Endothelial cell of umbilical vein (primary cell): Measurements from ENCODE around the gene PTPN2. TPM values are rescaled to one million over a fixed set of nuclear protein-coding genes. Genes with fewer than 3 reads are reported as not detected.

ENCODE experiments used
- BruUV-seq: library from RNA; stranded (reverse); fragments of 400-500 nt; replicated peaks from 2 replicates; lab custom pipeline; 2021; lab: Mats Ljungman, UMichigan
- CTCF ChIA-PET: fragments of 300-600, 350-600 bp; sonication (Branson Sonifier 250); formaldehyde crosslinking; loops from one replicate; lab custom pipeline; 2021; ENCODE audit warnings: antibody characterized with exemption, inconsistent platforms; lab: Charles Lee
- POLR2A ChIA-PET: fragments of 300-600, 350-600 bp; sonication (Branson Sonifier 250); formaldehyde crosslinking; loops from one replicate; lab custom pipeline; 2021; ENCODE audit warnings: antibody characterized with exemption, inconsistent platforms; lab: Charles Lee
- DNase-seq: peaks from one replicate; pipeline ENCODE4 v3.0.0-alpha.2; 2011; ENCODE audit warnings: low read depth, low spot score
- FAIRE-seq: peaks from 2 replicates; lab custom pipeline; 2011; peaks lifted over from hg19 to GRCh38; lab: Jason Lieb, UNC
- H2AFZ ChIP-seq: 2 replicates; pipeline ENCODE4 v1.6.0; 2012; ENCODE audit warnings: low read depth, low read length, control low read depth, inconsistent platforms
- H3K27ac ChIP-seq: 2 replicates; pipeline ENCODE4 v1.5.1; 2011; ENCODE audit warnings: low read depth, mild to moderate bottlenecking, control low read depth, low read length, moderate library complexity; ENCODE audit not compliant: insufficient read depth
- H3K27me3 ChIP-seq, 2 experiments: 2 replicates each; pipeline versions ENCODE4 v1.6.0 to v1.6.1; 2011; ENCODE audit warnings: low read length in 2 of 2, mixed read lengths in 1 of 2; ENCODE audit not compliant: control insufficient read depth in 2 of 2, insufficient read depth in 2 of 2
- H3K36me3 ChIP-seq, 2 experiments: 2 replicates in 1 of 2; 3 replicates in 1 of 2; pipeline ENCODE4 v1.5.1; 2011; ENCODE audit warnings: low read length in 2 of 2, mild to moderate bottlenecking in 1 of 2, moderate library complexity in 1 of 2; ENCODE audit not compliant: control insufficient read depth in 2 of 2, insufficient read depth in 2 of 2; ENCODE audit errors: extremely low read depth in 1 of 2
- H3K4me1 ChIP-seq: 3 replicates; pipeline ENCODE4 v1.5.1; 2011; ENCODE audit warnings: mild to moderate bottlenecking, low read length; ENCODE audit not compliant: control insufficient read depth, insufficient read depth; ENCODE audit errors: extremely low read depth
- H3K4me2 ChIP-seq: 2 replicates; pipeline ENCODE4 v1.6.1; 2011; ENCODE audit warnings: low read length, control low read depth, mixed read lengths; ENCODE audit not compliant: insufficient read depth
- H3K4me3 ChIP-seq, 3 experiments: fragments of 200-600 bp in 1 of 3; sonication (generic), shearing (Covaris generic) in 1 of 3; replicated peaks in 1 of 3; 2 replicates each; pipeline ENCODE4 v1.5.1; 2011 to 2016; ENCODE audit warnings: control low read depth in 3 of 3, low read length in 3 of 3, mild to moderate bottlenecking in 2 of 3, inconsistent platforms in 1 of 3, low read depth in 1 of 3, moderate library complexity in 1 of 3; ENCODE audit not compliant: insufficient read depth in 1 of 3
- H3K79me2 ChIP-seq: 2 replicates; pipeline ENCODE4 v1.6.0; 2012; ENCODE audit warnings: low read length, inconsistent platforms; ENCODE audit not compliant: control insufficient read depth, insufficient read depth
- H3K9ac ChIP-seq: replicated peaks from 2 replicates; pipeline ENCODE3; 2011; ENCODE audit warnings: low read length, control low read depth; ENCODE audit not compliant: insufficient read depth; ENCODE audit errors: extremely low read depth
- H3K9me1 ChIP-seq: replicated peaks from 3 replicates; pipeline ENCODE4 v1.6.0; 2011; ENCODE audit warnings: mild to moderate bottlenecking, low read length; ENCODE audit not compliant: control insufficient read depth, insufficient read depth; ENCODE audit errors: extremely low read depth
- H3K9me3 ChIP-seq: replicated peaks from 2 replicates; pipeline ENCODE4 v1.5.1; 2012; ENCODE audit warnings: low read length, inconsistent platforms; ENCODE audit not compliant: control insufficient read depth, insufficient read depth
- H4K20me1 ChIP-seq: replicated peaks from 2 replicates; pipeline ENCODE3; 2011; ENCODE audit warnings: mild to moderate bottlenecking, low read length; ENCODE audit not compliant: control insufficient read depth, insufficient read depth; ENCODE audit errors: extremely low read depth
- EZH2 ChIP-seq: IDR thresholded peaks from 2 replicates; pipeline ENCODE4 v1.6.1; 2012; ENCODE audit warnings: borderline replicate concordance, low read depth, mild to moderate bottlenecking, moderate library complexity, low read length, inconsistent platforms; ENCODE audit not compliant: severe bottlenecking
- FOS ChIP-seq: IDR thresholded peaks from 2 replicates; pipeline ENCODE4 v1.6.1; 2011; ENCODE audit warnings: mild to moderate bottlenecking, low read length, moderate library complexity, borderline replicate concordance; ENCODE audit not compliant: insufficient read depth
- GATA2 ChIP-seq: IDR thresholded peaks from 2 replicates; pipeline ENCODE4 v1.7.0; 2011; ENCODE audit warnings: low read depth, mild to moderate bottlenecking, moderate library complexity, mixed read lengths, low read length; ENCODE audit not compliant: insufficient read length, insufficient read depth
- JUN ChIP-seq: IDR thresholded peaks from 2 replicates; pipeline ENCODE4 v1.6.1; 2011; ENCODE audit warnings: borderline replicate concordance, low read depth; ENCODE audit not compliant: insufficient read length, insufficient read depth
- MYC ChIP-seq: IDR thresholded peaks from one replicate; pipeline ENCODE4 v1.6.1; 2011; ENCODE audit warnings: mild to moderate bottlenecking, low read depth, low read length
- POLR2A ChIP-seq: IDR thresholded peaks from 2 replicates; pipeline ENCODE4 v1.6.1; 2012; ENCODE audit warnings: low read depth, mild to moderate bottlenecking, control low read depth, low read length
- POLR2AphosphoS5 ChIP-seq: IDR thresholded peaks from 2 replicates; pipeline ENCODE4 v1.6.1; 2012; ENCODE audit warnings: low read depth, mild to moderate bottlenecking, control low read depth, low read length, moderate library complexity; ENCODE audit not compliant: insufficient read depth
- dilution Hi-C: fragments of 300-500 bp; cut with MboI; formaldehyde crosslinking; loops from one replicate; pipeline ENCODE4 v1.15.0; 2019; ENCODE audit warnings: low sequenced_read_pairs; ENCODE audit not compliant: extremely low pct_ligation_motif_present
- intact Hi-C: fragments of 100-400 bp; cut with micrococcal nuclease; formaldehyde crosslinking; loops from one replicate; pipeline ENCODE4 v1.10.0; 2022
- polyA plus RNA-seq, 4 experiments: library from polyadenylated mRNA; depleted of rRNA in 3 of 4; stranded (reverse) in 3 of 4; unstranded in 1 of 4; fragments of >200 nt; gene quantifications; 2 replicates each; pipeline versions ENCODE4 v1.2.1 to v1.2.3, GENCODE V29; 2011 to 2012; ENCODE audit warnings: missing spikeins in 1 of 4
- total RNA-seq: library from RNA; stranded (reverse); gene quantifications from 2 replicates; pipeline ENCODE4 v1.2.3, GENCODE V29; 2021
- TF ChIP-seq, protein P1 (sequence below), 2 donors: IDR thresholded peaks; 1 replicate in 1 of 2; 2 replicates in 1 of 2; pipeline ENCODE4 v1.5.1; 2011; ENCODE audit warnings: low read length in 2 of 2, mild to moderate bottlenecking in 2 of 2, moderate library complexity in 2 of 2, control low read depth in 1 of 2, inconsistent platforms in 1 of 2, low read depth in 1 of 2; ENCODE audit not compliant: insufficient read depth in 1 of 2; ENCODE audit errors: extremely low read depth in 1 of 2
- TF ChIP-seq, protein P2 (sequence below): IDR thresholded peaks from 2 replicates; pipeline ENCODE4 v1.6.1; 2011; ENCODE audit not compliant: insufficient read depth, insufficient read length

The PTPN2 gene
- total and polyA plus RNA-seq, 2 donors (not counting 3 experiments of a cell fraction or from before 2014, with no cell fraction given) = 8.2 to 20.9 TPM

DNA sequence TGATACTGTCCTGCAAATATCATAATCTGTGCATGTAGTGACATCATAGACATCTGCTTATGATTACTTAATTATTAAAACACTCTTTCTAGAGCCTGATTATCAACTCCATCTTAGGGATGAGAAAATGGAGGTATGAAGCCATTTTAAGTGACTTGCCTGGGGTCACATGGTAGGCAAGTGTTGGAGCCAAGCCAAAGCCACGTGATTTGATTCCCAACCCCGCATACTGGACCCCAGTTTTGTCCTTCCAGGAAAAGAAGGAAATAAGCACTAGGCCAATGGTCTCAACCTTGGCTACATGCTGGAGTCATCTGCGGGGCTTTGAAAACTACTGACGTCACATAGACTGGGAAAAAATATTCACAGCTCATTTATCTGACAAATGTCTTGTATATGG is 44.2 kb upstream of the PTPN2 start:
- CTCF ChIA-PET = no interaction called here

More for the DNA sequence above, 44.2 kb upstream of the PTPN2 start:
- no peak overlapping the region for H3K27ac ChIP-seq
- H2AFZ ChIP-seq = no peak overlapping the region
- H3K9me3 ChIP-seq = no peaks in the 10 kb centered on the region
- no TSS peak for BruUV-seq
- DNase-seq (no peak), FAIRE-seq (no peak)
- no peak overlapping the region for H3K9ac ChIP-seq
- POLR2A ChIA-PET = no interaction called here
- no peaks in the 10 kb centered on the region for H4K20me1 ChIP-seq
- H3K36me3 ChIP-seq = no peaks in the 10 kb centered on the region
- dilution Hi-C loops (no loop called here), intact Hi-C loops (no loop called here)
- TF ChIP-seq, protein P1, sequence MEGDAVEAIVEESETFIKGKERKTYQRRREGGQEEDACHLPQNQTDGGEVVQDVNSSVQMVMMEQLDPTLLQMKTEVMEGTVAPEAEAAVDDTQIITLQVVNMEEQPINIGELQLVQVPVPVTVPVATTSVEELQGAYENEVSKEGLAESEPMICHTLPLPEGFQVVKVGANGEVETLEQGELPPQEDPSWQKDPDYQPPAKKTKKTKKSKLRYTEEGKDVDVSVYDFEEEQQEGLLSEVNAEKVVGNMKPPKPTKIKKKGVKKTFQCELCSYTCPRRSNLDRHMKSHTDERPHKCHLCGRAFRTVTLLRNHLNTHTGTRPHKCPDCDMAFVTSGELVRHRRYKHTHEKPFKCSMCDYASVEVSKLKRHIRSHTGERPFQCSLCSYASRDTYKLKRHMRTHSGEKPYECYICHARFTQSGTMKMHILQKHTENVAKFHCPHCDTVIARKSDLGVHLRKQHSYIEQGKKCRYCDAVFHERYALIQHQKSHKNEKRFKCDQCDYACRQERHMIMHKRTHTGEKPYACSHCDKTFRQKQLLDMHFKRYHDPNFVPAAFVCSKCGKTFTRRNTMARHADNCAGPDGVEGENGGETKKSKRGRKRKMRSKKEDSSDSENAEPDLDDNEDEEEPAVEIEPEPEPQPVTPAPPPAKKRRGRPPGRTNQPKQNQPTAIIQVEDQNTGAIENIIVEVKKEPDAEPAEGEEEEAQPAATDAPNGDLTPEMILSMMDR (IDR thresholded peaks at IDR 0.05; ENCODE audit: extremely low read depth in 1 of 2, insufficient read depth in 1 of 2, low read depth in 1 of 2, low read length in 2 of 2) = no peak
- TF ChIP-seq MYC = no peak
- TF ChIP-seq GATA2 = no peak
- TF ChIP-seq EZH2 = no peak
- TF ChIP-seq FOS = no peak
- TF ChIP-seq POLR2AphosphoS5 = no peak
- no peak for TF ChIP-seq JUN
- TF ChIP-seq POLR2A = no peak
- TF ChIP-seq, protein P2, sequence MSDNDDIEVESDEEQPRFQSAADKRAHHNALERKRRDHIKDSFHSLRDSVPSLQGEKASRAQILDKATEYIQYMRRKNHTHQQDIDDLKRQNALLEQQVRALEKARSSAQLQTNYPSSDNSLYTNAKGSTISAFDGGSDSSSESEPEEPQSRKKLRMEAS = no peak
- H3K4me2 ChIP-seq = no peak overlapping the region
- no peaks in the 10 kb centered on the region for H3K79me2 ChIP-seq
- H3K9me1 ChIP-seq = no peaks in the 10 kb centered on the region
- H3K4me1 ChIP-seq = no peaks in the 10 kb centered on the region
- H3K27me3 ChIP-seq = peaks cover 3 to 4% of the 10 kb centered on the region in 2 experiments
- no peak overlapping the region for H3K4me3 ChIP-seq
